GM21786 (cell line): ENCODE data around the gene UPF2.

Experiments
- ATAC-seq: cut with Tn5 transposase; IDR thresholded peaks from one replicate; pipeline ENCODE4 v1.9.1; 2021; ENCODE audit not compliant: unreplicated experiment

UPF2 gene

DNA sequence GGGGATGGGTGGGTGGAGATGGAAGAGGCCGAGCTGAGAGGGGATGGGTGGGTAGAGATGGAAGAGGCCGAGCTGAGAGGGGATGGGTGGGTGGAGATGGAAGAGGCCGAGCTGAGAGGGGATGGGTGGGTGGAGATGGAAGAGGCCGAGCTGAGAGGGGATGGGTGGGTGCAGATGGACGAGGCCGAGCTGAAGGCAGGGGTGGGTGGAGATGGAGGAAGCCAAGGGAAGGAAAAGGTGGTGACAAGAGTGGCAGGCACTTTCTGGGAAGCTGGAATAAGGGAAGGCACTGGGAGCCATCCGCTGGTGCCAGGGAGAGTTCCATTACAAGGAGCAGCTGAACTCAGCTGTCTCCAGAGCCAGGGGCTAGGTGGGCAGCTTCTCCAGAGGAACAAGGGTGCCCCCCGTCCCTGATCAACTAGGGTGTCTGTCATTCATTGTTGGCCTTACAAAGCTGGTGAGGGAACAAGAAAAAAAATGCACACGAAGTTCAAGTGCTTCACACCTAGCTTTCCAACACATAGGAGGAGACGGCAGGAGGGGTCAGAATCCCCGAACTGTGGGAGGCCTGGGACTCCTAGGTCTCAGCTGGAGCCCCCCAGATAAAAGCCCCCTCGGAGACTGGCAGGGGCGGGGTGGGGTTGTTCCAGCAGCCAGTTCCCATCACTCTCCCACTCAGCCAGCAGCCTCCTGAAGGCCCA is 157.0 kb downstream of the UPF2 start:
- ATAC-seq = no peak

DNA sequence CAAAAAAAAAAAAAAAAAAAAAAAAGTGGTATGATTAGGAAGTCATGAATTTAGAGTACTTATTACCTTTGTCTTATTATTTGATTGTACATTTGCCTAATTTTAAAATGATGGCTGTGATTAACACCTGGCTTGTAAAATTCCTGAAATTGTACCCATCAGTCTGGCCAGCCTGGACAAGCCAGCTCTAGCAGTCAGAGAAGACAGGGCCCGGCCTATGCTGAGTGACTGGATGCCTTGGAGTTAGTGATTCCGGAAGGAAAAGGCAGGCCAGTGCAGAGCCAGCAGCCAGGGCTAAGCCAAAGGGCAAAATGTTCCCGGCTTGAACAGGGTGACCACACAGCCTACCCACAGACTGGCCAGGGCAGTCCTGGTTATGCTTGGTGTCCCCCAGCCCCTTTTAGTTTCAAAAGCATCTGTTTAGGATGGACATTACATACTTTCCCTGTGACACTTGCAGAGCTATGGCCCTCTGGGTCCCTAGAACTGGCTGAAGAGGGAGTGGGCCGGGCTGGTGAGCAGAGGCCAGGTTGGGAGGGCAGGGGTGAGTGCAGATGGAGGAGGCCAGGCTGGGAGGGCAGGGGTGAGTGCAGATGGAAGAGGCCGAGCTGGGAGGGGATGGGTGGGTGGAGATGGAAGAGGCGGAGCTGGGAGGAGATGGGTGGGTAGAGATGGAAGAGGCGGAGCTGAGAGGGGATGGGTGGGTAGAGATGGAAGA is 157.7 kb downstream of the UPF2 start:
- no peak for ATAC-seq

- no peak for ATAC-seq
Observed at GRCh38 chr10:11882646-11883375, 159.8 kb downstream of the UPF2 start.

DNA sequence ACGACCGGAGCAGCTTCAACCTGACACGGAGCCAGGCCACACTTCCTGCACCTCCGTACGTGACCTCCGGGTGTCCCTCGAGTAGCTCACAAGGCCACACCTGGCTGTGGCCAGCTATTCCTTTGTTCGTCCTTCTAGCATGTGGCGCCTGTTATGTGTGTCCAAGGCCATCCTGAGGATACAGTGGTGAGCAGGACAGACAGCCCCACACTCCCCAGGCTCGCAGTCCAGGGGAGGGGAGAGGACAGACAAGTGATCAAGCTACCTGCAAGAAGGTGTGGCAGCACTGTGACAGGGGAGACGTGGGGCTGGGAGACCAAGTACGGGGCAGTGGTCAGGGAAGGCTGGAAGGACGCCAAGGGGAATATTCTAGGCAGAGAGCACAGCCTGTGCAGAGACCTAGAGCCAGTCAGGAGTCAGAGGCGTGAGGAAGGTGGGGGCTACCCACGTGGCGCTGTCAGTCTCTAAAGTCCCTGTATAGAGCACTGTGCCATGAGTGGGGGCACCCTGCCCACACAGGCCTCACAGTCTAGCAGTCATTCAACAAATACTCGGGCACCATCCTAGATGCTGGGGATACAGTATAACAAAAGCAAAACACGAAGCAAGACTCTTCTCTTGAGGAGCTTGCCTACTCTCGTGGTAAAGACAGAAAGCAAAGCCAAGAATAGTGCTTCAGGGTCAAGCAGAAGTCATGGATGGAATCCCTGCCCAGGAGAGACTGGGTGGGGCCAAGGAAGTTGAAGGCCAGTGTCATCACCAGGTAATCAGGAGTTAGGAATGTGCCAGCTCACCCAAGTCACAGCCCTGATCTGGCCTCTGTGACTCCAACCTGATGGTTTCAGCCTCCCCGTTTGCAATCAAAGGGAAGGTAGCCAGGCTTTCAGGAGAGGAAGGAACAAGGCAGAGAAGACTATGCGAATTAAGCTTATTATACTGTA is 160.9 kb downstream of the UPF2 start:
- ATAC-seq = no peak

DNA sequence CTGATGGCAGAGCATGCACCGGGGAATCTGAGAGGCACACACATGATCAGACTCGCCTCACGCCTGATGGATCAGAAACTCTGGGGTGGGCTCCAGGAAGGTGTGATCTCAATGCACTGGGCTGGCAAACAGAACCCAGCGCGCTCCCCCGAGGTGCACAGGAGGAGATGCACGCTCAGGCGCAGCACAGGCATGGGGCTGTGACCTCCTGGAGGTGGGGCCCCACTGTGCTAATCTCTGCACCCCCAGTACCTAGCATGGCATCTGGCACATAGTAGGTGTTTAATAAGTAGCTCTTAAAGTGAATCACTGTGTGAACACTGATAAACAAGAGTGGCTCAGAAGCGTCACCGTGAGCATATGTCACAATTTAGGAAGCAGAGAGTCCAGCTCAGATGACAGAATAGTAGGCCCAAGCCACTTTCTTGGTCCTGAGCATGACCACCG is 161.6 kb downstream of the UPF2 start:
- ATAC-seq = no peak

GRCh38 chr10:11880151-11881029 is 162.2 kb downstream of the UPF2 start:
- ATAC-seq = no peak

- ATAC-seq = no peak
Observed at GRCh38 chr10:11879387-11880094, 163.1 kb downstream of the UPF2 start.

DNA sequence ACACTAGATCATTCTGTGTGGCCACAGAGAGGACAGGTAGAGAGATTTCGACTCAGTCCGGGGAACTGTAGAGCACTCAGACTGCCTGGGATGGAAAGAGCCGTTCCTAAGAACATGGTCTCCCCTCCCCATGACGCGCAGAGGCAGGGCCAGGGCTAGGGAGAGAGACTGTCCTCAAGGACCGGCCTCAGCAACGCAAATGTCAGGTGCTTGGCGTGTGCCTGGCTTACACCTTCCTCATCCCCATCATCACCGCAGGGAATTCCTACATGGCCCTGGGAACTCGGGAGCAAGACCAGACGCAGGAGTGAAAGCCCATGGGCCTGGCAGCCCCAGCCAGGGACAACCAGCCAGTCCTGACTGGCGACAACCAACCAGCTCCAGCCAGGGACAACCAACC is 163.8 kb downstream of the UPF2 start:
- ATAC-seq = no peak

- ATAC-seq = no peak
Observed at GRCh38 chr10:11877591-11877905, 165.1 kb downstream of the UPF2 start.

DNA sequence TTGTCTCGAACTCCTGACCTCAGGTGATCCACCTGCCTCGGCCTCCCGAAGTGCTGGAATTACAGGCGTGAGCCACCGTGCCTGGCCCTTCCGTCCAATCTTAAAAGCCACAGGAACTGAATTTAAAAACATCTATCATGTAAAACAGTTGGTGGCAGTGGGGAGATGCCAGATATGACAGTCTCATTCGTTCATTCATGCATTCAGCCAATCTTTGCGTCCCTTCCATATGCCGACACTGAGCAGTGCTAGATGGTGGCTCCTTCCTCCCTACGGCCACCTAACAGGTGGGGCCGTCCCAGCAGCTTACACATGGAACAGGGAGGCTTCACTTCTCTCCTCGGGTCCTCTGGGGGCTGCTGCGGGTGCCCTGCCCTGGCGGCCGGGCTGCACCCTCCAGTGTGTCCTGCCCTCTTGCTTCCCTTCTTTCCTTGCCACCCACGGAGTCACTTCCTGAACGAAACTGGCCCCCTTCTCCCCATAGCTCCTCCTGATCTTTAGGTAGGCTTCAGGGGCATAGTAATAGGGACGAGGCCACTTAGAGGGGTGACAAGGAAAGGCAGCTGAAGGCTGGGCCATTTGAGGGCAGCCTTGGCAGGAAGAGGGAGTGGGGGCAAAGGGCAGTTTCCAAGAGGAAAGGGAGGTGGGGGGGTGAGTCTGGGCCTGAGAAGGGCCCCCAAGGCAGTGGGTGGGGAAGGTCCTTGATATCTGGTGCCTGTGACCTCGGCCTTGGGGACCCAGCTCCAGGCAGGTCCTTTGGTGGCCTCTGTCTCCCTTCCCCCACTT is 165.6 kb downstream of the UPF2 start:
- ATAC-seq = no peak

GRCh38 chr10:11876324-11876723 is 166.3 kb downstream of the UPF2 start:
- no peak for ATAC-seq

GRCh38 chr10:11875494-11876281 is 166.9 kb downstream of the UPF2 start:
- no peak for ATAC-seq

DNA sequence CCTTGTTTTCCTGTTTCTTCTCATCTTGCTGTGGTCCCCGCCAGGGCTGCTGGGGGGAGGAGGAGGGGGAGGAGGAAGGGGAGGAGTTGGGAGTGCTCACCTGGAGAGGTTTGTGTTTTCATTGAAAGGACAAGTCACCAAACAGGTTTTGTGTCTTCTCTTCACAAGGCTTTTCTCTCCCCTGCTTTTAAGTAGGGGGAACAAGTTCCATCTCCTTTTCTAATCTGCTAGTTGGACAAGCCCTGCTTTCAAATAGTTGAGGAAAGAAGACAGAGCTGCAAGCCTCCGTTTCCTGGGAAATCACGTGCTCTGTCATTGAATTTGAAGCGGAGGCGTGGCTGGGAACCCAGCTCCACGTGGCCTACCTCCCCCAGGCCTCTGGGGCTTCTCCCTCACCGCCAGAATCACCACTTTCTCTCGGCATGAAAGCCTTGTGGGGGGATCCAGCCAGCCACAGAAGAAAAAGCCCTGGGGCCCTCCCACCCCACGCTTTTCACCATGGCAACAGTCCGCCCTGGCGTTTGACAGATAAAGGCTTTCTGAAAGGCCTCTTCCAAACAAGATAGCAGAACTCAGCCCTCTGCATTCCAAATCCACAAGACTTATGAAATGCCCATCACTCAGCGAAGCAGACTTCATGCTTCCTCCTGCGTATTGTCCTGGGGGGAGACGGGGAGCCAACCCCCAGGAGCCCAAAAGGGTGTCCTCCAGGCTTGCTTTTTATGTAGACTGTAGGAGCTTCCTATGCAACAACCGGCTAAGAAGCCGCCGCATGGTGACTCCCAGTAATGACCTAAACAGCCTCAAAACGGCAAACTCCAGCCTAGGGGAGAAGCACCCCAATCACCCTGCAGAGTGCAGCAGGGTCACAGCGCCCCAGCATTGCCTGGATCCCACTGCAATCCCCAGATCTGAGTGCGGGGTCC is 167.8 kb downstream of the UPF2 start:
- ATAC-seq = no peak

- ATAC-seq = no peak
Observed at GRCh38 chr10:11871466-11871865, 171.1 kb downstream of the UPF2 start.

GRCh38 chr10:11870900-11871400 is 171.7 kb downstream of the UPF2 start:
- no peak for ATAC-seq

DNA sequence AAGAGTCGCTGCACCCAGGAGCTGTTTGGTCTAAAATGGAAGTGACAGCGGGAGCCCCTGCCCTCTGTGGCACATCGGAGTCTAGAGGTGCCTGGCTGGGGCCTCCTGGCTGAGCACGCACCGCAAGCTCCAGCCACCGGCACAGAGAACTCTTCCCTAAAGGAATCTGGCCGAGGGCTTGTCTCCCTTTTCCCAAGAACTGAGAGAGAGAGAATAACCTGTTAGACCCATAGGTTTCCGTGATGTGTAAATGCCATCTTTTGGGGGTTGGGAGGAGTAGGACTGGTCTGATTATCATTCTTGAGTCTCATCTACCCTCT is 172.2 kb downstream of the UPF2 start:
- no peak for ATAC-seq
